Sciatic nerve (tissue), 2 donors: ENCODE measurements around the gene NGDN. TPM values are rescaled to one million over a fixed set of nuclear protein-coding genes. Genes with fewer than 3 reads are reported as not detected.
"Not testable (repeated sequence)": the region's sequence is repeated elsewhere in the genome, so short reads cannot be mapped to it uniquely, and the experiment has no call there.

Experiments used
- ATAC-seq: fragments of 200-7000 bp; cut with Tn5 transposase; one replicate; pipeline ENCODE4 v1.9.1; 2020; ENCODE audit warnings: mild to moderate bottlenecking, moderate library complexity
- DNase-seq: peaks from one replicate; pipeline ENCODE4 v3.0.0-alpha.2; 2020; ENCODE audit warnings: low spot score
- intact Hi-C: fragments of 100-400 bp; cut with DNase I; formaldehyde crosslinking; loops from one replicate; pipeline ENCODE4 v1.14.2; 2022
- total RNA-seq: library from RNA; stranded (reverse); fragmentation: NEBNext Ultra II Directional; extraction: Animal tissue kit (Norgen Biotek cat#: 25700); gene quantifications from one replicate; pipeline ENCODE4 v1.2.1, GENCODE V29; 2021
- donor health status: DM: no; HTN: no; CAD: no.
- donor health status: DM: no; HTN: no; CAD: no.

The NGDN gene
- total RNA-seq, 1 donor from 2014 or later: 41.1 TPM

DNA sequence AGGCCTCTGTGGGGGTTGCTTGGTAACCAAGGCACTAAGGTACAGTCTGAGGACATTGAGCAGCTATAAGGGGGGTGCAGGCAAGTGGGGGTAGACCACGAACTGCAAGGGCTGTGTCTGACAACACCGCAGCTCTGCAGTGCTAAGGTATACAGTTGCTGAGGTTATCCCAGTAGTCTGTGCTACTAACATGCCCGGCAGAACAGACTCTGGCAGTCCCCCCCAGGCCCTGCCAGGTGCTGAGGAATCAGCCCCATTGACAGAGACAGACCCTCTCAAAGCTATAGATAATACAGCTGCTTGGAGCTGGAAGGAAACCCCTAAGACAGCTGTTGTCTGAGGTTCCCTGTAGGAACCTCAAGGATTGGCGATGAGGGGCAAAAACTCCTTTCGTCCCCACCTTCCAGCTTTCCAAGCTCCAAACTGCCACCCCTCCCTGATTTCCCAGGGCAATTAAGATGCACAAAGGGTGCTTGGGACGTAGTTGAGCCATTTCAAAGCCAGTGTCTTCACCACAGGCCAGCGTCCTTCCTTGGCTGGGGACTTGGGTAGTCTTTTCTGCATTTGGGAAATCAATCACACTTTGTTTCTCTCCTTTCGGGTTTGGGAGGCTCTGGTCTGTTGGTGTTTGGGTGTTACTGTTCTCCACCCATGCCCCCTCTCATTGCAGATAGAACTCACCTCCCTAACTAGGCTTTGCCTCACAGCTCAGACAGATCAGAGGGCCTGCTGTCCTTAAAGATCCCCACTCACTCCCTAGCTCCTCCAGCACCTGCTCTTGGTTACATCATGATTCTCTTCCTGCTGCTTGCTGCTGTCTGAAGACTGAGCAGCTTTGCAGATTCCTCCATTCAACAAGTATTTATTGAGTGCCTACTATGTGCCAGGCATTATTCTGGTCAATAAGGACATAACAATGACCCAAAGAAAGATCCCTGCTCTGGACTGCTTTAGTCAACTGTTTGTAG, 32.1 kb upstream of the NGDN start:
- ATAC-seq (no peak), DNase-seq (no peak)
- intact Hi-C loops: no loop called here

DNA sequence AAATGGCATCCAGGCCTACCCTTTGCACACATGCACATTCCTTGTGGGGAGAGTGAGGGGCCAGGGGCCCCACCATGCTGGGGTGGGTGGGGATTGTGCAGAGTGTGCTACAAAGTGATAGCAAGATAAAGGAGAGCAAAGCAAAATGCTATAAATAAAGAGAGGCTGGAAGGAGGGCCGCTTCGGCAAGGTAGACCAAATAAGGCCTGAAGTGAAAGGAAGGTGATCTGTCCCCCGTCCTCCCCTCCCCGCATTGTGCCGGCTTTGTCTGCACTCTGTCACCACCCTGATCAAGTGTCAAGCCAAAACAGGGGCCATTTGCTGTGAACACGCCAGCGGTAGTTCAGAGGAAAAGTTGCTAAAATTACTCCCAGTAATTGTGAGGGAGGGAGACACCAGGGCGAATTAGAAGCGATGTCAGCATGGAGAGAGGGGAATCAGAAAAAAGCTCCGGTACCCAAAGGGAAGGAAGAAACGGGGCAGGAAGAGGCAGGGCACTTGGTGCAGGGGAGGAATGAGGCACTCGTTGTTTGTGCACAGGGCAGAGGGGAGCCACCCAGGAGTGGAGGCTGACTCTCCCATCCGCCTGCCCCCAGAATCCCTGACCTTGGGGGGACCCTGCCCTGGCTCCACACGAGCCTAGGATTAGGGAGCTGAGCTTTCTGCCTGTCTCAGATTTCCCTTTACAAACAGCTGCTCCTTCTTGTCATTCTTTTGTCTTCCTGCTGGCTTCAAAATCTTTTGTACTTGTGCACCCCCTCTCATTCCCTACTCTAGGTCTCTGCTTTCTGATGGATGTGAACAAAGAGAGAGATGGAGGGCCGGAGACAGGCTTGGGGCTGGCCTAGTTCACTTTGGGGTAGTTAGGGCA, 31.2 kb upstream of the NGDN start:
- DNase-seq (no peak), ATAC-seq (no peak)
- intact Hi-C loops: no loop called here

DNA sequence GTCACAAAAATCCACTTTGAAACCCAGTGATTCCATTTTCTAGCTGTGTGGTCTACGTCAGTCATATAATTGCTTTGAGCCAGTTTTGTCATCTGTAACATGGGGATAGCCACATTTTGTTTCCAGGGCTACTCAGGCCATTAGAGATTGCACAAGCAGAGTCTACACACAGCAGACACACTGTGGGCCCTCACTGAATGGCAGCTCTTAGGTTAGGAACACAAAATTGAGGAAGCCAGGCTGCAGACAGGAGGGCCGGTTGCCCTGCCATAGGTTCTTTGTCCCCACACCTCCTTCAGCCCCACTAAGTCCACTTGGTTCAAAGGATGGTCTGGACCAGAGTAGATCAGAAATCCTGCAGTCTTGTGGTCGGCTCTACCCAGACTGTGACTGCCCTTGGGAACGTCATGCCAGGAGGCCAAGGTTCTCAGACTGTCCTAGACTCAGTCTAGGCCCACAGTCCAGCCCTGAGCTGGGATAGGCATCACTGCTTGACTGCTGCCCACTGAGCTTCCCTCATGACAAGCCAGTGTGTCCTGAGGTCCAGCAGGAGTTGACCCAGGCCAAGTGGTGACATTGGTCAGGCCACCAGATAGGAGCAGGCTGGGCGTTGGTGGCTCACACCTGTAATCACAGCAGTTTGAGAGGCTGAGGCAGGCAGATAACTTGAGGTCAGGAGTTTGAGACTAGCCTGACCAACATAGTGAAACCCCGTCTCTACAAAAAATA, 30.2 kb upstream of the NGDN start:
- no peak for ATAC-seq
- DNase-seq: no peak
- intact Hi-C loops: no loop called here

DNA sequence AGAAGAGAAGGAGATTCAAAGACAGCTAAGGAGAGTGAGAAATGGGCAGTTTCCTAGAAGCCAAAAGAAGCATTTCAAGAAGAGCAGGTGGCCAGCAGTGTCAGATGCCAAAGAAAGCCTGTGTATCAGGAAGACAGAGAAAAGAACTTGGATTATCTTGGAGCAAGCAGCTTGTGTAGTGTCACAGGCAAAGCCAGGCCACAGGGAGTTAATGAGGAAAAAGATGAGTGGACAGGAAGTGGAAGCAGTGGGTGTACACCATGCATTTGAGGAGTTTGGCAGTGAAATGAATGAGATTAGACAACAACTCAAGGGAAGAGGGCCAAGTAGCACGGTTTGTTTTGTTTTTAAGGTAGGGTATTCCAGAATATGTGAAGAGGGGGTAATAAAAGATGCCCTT, 28.4 kb upstream of the NGDN start:
- no peak for ATAC-seq
- intact Hi-C loops: no loop called here

DNA sequence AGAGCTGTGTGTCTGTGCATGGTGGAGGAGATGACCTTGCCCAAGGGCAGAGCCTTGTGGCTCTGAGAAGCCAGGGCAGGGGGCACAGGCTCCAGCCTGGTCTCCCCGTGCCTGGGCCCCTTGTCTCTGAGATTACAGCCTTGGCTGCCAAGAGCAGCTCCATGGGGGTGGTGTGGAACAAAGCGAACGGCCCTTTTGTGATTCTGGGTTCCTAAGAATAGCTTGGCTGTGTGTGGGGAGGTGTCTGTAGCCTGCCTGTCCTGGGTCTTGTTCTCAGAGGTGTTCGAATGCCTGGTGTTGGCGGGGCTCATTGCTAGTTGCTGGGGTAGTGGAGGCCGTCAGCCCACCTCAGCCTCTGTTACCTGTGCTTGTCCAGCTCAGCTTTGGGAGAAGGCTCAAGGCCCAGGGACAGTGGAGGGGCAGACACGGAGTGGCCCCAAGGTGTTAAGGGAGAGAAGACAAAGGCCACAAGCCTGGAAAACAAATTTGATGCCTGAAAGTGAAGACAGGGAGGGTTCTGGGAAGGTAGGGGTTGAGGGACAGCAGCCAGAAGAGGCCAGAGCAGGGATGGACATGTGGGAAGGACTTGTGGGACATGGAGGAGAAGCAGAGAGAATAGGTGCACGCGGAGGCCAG, 26.7 kb upstream of the NGDN start:
- intact Hi-C loops: no loop called here
- no peak for DNase-seq
- peak; percentile 29 for ATAC-seq

More for the DNA sequence above, 28.4 kb upstream of the NGDN start:
- DNase-seq: no peak

DNA sequence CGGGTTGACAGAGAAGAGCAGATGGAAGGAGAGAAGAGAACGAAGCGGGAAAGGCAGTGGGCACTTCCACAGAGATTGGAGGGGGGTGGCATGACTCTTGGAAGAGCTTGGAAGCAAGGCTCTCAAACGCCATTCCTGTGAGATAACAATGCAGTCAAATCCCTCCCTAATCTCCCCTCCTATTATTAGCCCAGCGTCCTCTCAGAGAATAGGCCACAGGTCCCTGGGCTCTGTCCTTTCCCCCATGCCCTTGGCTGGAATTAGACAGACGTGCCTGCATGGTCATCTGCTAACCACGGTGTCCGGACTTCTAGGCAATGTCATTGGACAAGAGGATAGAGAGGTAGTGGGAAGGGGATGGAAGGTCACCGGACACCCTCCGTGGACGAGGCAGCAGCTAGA, 26.1 kb upstream of the NGDN start:
- DNase-seq (no peak), ATAC-seq (no peak)
- intact Hi-C loops: no loop called here

DNA sequence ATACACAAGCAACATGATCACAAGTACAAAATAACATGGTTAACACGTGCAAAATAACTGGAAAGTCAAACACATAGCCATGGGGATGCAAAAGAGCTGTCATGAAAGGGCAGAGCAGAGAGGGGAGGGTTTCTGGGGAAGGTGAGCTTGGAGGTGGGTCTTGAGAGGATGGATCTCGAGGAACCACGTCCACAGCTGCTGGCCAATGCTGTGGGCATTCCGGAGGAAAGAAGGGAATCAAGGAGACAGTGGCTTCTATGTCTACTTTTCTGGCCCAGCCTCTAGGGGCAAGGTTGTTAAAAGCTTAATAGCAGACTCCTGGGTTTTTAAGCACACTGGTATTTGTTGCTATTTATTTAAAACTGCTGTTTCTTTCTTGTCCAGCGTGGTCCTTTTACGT, 25.6 kb upstream of the NGDN start:
- DNase-seq (no peak), ATAC-seq (no peak)
- intact Hi-C loops: no loop called here

DNA sequence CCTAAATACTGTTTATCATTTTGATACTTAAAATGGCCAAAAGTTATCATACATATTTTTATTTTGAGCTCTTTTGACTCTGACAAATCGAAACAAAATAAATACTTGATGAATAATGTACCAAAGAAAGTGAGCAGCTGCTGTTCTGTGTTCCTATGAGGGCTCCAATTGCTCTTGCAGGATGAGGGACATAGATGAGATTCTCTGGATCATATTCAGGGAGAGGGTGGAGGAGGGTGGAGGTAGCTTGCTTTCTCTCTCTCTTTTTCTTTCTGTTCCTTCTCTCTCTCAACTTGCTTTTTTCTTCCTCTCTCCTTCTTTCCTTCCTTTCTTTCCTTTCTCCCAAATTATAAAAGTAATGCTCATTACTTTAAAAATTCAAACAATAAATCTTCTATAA, 25.2 kb upstream of the NGDN start:
- ATAC-seq (no peak), DNase-seq (no peak)
- intact Hi-C loops: no loop called here

DNA sequence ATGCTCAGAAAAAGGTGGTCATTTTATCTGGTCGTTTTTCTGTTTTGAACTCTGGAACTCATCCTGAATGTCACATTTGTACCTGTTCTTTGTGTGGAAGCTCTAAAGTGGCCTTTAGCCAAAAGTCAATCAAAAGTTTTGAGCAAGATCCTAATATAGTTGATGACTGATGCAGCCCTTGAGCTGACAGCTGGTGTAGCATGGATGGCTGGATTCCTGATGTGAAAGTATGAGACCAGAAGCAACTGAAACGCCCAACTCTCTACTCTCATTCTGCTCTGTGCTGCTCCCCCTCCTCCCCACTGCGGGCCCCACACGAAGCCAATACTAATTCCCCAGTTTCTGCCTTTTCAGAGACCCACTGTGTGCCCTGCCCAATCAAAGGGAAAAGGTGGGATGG, 23.7 kb upstream of the NGDN start:
- no peak for DNase-seq
- ATAC-seq: no peak
- intact Hi-C loops: no loop called here

DNA sequence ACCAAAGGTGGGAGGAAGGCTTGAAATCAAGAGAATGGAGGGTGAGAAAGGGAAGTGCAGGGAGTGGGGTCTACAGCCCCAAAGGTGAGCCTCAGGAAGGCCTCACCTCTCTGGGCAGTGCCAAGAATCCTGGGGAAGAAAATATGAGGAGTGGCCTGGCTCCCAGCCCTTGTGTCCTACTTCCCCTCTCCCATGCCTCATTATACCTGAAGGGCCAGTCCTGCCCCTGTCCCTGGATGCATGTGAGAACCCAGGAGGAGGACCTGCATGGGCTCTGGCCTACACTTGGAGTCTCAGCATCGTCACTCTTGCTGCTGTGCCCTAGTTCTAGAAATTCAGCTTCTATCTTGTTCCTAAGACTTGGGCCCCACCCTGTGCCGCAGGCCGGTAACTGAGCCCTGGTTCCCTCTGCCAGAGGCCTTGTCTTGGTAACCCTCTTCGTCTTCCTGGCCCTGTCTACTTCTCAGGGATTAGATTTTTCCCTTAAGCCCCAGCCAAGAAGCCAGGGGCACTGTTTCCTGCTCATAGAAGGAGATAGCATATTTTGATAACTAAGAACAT, 23.1 kb upstream of the NGDN start:
- DNase-seq (no peak), ATAC-seq (peak; percentile 63)
- intact Hi-C loops: no loop called here

DNA sequence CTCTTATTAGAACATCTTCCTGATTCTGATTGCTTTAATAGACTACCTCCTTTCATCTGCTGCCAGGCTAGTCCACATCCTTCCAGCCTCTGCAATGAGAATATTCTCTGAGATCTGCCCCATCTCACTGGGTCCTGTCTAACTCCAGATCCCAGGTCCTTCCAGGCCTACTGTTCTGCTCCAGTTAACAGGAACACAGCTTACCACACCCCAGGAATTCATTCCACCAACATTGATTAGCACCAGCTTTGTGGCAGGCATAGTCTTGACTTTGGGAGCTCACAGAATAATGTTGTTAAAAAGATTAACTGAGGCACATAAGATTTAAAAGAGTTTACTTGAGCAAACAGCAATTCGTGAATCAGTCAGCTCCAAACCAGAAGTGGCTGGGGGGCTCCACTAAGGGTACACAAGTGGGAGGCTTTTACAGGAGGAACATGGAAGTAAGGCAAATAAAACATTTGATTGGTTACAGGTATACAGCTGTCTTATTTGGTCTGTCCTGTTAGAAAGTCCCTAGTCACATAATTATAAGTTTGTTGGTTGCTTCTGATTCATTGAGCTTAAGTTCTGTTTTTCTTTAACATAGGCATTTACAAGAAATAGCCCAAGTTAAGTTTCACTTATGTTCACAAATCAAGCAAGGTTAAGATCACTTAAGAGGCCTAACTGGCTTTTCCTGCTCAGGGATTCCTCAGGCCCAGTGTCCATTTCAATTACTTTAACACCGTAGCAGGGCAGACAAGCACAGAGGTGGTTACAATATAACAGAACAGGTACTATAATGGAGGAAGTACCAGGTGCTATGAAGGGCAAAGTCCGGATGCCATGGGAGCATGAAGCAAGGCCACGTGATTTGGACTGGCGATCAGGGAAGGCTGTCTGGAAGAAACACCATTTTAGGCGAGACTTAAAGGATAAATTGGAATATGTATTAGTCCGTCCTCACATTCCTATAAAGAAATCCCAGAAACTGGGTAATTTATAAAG, 21.8 kb upstream of the NGDN start:
- intact Hi-C loops: no loop called here
- DNase-seq: no peak
- ATAC-seq: no peak

DNA sequence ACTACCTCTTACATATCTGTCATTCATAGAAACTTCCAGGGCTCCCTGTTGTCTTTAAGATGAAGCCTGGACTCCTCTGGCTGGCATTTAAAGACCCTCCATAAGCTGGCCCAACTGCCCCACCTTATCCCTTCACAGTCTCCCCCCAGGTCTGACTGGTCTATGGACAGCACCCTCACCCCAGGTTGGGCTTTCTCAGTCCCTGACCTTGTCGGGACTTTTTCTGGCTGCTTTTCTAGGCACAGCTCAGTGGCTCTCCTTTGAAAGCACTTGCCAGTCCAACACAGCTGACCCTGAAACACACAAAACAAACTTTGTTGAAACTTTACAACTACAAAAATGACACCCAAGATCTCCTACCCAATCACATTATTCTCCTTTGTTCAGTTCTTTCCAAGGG, 20.2 kb upstream of the NGDN start:
- ATAC-seq (no peak), DNase-seq (no peak)
- intact Hi-C loops: no loop called here

DNA sequence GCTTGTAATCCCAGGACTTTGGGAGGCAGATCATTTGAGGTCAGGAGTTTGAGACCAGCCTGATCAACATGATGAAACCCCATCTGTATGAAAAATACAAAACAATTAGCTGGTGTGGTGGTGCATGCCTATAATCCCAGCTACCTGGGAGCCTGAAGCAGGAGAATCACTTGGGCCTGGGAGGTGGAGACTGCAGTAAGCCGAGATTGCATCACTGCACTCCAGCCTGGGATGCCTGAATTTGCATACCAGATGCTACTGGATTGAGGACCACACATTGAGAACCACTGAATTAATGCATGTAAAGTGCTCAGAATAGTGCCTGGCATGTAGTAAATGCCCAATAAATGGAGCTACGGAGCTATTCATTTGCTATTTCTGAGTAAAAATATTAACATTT, 19.1 kb upstream of the NGDN start:
- DNase-seq: no peak
- intact Hi-C loops: no loop called here
- no peak for ATAC-seq

DNA sequence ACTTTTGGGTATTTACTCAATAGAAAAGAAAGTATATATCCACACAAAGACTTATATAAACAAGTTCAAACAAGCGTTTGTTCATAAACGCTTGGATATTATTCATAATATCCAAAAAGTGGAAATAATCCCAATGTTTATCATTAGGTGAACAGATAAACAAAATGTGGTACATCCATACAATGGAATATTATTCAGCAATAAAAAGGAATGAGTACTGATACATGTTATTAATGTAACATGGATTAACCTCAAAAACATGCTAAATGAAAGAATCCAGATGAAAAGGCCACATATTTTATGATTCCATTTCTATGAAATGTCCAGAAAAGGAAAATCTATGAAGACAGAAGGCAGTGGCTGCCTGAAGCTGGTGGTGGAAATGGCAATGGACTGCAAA, 17.3 kb upstream of the NGDN start:
- intact Hi-C loops: no loop called here
- ATAC-seq: no peak
- no peak for DNase-seq

DNA sequence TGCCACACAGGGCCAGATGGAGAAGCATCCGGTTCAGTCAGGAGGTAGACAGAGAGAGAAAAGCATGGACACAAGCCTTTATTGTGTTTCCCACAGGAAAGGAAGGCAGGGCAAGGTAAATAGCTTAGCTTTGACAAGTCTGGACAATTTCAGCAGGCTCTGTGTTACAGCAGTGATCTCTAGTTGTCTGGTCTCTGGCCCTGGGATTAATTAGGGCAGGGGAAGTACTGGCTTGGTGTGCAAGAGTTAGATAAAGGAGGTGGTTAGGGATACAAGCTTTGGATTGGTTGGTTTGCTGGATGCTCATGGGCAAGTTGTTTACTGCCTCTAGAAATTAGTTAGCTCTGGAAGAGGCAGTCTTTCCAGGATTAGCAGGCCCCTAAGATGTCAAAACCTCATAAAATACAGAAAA, 15.1 kb upstream of the NGDN start:
- intact Hi-C loops: no loop called here
- ATAC-seq (no peak), DNase-seq (no peak)

DNA sequence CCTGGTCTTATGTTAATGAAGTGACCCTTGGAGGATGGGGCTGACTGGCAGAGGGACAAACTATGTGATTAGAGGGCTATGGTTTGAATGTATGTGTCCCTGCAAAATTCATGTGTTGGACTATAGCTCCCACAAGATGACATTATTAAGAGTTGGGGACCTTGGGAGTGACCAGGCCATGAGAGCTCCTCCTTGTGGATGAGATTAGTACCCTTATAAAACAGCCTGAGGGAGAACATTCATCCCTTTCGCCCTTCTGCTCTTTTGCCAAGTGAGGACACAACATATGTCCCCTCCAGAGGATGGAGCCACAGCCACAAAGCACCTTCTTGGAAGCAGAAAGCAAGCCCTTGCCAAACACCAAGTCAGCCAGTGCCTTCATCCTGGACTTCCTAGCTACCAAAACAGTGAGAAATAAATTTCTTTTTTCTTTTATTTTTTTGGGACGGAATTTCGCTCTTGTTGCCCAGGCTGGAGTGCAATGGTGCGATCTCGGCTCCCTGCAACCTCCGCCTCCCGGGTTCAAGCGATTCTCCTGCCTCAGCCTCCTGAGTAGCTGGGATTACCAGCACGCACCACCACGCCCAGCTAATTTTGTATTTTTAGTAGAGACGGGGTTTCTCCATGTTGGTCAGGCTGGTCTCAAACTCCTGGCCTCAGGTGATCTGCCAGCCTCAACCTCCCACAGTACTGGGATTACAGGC, 12.5 kb upstream of the NGDN start:
- DNase-seq, ATAC-seq, intact Hi-C loops: not testable (repeated sequence)
